Skeletal muscle cell (primary cell): Measurements from ENCODE around the gene MS4A15.
"Not testable (repeated sequence)": the region's sequence is repeated elsewhere in the genome, so short reads cannot be mapped to it uniquely, and the experiment has no call there.

Source experiments
- DNase-seq: peaks from one replicate; pipeline ENCODE4 v3.0.0-alpha.2; 2010; ENCODE audit warnings: low read depth
- H3K4me3 ChIP-seq: 2 replicates; pipeline ENCODE4 v1.5.1; 2011; ENCODE audit warnings: low read depth, mild to moderate bottlenecking, control low read depth, low read length, moderate library complexity

MS4A15 gene, protein sequence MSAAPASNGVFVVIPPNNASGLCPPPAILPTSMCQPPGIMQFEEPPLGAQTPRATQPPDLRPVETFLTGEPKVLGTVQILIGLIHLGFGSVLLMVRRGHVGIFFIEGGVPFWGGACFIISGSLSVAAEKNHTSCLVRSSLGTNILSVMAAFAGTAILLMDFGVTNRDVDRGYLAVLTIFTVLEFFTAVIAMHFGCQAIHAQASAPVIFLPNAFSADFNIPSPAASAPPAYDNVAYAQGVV

DNA sequence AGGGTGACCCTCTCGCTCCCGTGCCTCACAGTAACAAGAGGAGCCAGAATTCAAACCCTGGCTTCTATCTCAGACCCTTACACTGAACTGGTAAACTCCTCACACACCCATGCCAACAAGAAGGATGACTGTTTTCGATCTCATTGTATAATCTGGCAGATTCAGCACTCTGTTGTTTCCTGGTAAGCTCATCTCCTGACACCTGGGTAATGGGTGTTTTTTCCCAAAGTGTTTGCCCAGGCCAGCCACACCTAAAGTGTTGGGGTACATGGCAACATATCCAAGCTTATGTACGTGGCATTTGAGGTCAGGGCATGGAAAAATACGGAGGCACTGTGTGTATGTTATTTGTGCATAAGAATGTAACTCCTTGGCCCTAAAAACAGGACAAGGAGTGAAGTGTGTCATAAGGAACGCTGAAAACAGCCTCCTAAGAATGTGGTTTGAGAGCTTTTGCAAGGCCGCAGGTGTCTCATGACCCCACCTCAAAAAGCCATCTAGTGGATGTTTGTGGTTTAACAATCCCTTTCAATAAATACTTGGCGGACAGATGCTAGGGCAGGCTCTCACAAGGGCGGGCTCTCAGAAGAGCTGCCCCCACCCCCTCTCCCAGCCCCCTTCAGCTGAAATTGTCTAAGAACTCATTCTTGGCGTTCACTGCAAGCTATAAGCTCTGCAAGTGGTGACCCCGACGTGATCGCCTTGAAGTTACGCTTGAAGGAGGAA is at the start of gene MS4A15:
TSS of gene MS4A15 (plus strand) at position 561 of the 726 bp plus-strand sequence. CDS start 6,867 bp downstream, outside the sequence.
- no peak for DNase-seq
- H3K4me3 ChIP-seq, result no peak within 1 kb of the TSS

DNA sequence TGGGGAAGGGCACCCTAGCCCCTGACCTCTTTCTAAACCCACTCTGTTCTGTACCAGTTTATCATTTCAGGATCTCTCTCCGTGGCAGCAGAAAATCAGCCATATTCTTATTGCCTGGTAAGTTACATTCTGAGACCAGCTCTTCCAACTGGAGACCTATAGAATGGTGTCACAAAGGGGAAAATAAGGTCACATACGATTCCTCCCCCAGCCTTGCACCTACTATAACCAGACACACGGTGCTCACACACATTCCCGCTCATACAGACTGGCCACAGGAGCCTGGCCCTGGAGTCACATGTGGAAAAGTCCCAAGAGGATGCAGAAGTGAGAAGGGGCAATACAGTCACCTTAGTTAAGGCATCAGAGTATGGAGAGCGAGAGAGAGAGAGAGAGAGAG is 49.7 kb upstream of the MS4A15 start:
- no peak for DNase-seq
- H3K4me3 ChIP-seq, result no peak overlapping the region

DNA sequence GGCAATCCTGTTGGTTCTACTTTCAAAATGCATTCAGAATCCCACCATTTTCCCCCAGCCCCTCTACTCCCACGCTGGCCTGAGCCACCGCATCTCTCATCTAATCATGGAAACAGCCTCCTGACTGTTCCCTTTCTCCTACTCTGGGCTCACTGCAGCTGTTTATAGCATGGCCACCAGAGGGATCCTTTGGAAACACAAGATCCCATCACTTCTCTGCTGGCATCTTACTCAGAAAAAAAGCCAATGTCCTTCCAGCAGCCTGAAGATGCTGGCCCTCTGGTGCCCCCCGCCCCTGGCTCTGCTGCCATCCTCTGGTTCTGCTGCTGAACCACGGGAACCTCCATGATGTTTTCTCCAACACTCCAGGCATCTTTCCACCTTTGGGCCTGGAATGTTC is 46.2 kb upstream of the MS4A15 start:
- no peak for DNase-seq
- no peak overlapping the region for H3K4me3 ChIP-seq

DNA sequence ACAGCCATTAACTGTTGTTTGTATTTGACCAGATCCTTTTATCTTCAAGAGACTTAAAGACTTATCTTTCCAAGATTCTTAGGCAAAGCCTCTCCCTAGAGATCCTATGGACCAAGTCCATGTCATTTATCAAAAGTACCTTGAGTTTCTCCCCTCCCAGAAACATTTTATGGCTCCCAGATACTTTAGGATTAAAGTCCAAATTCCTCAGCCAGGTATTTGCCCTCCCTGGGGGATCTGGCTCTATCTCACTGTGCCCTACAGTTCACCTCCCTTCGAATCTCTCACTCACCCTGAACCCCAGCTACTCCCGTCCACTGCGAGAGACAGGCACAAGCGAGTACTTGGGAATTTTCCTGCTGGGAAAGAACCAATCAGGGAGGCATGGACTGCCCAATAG is 45.4 kb upstream of the MS4A15 start:
- H3K4me3 ChIP-seq, result no peak overlapping the region
- no peak for DNase-seq

DNA sequence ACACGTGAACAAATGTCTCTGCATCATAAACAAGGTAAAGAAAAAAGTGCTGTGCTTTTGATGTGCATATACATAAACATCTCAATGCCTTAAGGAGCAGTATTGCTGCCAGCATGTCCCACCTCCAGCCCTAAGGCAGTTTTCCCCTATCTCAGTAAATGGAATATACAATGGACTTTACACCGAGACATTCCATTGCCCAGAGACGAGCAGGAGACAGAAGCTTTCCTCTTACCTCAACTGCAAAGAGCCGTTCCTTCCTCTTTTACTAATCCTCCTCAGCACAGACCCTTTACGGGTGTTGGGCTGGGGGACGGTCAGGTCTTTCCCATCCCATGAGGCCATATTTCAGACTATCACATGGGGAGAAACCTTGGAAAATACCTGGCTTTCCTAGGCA is 43.2 kb upstream of the MS4A15 start:
- not testable (repeated sequence) for H3K4me3 ChIP-seq, DNase-seq

DNA sequence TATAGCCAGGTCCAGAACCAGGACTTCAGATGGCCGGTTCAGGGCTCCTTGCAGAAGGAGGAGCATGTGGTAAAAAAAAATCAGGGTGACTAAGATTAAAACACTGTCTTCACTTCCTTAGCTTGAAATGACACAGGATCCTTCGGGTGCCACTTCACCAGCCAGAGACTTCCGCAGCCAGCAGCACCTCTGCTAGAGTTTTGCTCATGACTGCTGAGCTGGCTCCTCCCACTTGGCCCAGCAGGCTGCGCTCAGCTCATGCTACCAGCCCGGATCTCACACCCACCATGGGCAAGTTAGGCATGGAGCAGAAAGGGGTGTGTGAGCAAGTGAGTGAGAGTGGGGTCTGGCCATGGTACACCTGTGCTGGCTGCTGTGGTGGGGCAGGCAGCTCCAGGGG is 38.7 kb upstream of the MS4A15 start:
- DNase-seq, result no peak
- no peak overlapping the region for H3K4me3 ChIP-seq

DNA sequence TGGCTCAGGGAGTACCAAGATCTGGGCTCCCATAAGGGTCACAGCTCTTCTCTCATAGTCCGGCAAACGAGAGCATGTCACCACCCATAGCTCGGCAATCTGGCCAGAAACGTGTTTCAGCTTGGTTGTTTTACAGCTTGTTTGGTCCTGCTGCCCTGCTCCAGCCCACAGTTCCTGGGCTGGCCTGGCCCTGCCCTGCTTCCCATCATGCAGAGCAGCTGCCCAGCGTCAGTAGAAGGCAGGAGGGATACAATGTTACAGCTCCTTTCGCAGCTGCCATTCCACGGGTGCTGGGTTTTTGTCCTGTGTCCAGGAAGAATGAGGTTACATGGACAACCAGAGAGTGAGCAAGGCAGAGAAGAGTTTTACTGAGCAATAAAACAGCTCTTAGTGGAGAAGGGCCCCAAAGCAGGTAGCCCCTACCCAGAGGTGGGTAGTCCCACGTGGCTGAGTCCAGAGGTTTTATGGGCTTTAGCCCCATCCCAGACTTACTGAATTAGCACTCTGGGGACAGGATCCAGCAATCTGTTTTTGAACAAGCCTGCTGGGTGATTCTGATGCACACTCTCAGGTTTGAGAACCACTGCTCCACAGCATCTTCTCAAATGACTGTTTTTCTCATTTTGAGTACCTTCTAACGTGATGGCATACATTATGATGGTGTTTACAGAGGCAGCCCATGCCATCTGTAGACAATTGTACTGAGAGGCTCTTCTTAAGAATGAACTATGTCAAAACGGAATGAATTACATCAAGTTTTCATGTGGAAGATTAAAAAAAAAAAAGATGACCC is 37.9 kb upstream of the MS4A15 start:
- H3K4me3 ChIP-seq, result no peak overlapping the region
- DNase-seq, result no peak

DNA sequence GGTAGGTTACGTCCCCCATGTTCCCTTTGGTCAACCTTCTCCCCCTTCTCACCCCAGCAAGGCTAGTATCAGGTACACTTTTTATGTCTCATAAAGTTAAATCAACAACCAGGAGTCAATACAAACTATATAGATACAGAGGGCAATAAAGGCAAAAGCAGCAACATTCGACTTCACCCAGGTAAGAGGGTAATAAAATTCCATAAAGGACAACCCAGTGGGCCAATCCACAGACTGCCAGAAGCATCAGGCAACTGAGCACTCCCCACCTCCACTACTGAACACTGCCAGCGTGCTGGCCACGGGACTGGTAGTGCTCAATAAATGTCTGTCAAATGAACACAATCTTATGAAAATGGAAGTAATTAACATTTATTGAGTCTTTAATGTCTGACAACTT is 37.3 kb upstream of the MS4A15 start:
- no peak for DNase-seq
- no peak overlapping the region for H3K4me3 ChIP-seq

DNA sequence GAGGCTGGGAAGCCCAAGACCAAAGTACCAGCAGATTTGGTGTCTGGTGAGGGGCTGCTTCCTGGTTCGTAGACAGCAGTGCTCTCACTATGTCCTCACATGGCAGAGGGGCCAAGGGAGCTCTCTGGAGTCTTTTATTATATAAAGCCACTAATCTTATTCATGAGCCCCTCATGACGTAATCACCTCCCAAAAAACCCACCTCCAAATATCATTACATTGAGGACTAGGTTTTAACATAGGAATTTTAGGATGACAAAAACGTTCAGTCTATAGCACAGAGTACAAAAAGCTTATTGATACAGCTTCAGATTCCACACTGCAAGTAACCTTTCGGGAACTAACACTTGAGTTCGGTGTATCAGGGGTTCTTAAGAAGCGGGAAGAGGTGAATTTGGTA is 36.2 kb upstream of the MS4A15 start:
- DNase-seq, result no peak
- no peak overlapping the region for H3K4me3 ChIP-seq

DNA sequence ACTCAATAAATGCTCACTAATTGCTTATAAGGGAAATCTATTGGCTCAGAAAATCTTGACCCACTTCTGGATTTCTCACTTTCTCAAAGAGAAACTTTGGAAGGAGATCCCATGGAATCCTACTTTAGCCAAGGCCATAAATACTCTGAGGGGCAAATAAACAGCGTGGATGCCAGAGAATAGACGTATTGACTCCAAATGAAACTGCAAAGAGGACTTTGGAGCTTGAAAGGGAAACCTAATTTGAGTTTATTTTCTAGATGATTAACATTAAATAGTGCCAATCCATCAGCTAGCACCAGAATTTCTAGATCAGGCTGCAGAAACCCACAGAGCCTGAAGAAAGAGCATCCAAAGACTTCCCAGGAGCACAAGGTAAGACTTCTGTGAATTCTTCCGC is 32.2 kb upstream of the MS4A15 start, which contains the start of gene MS4A18:
TSS of gene MS4A18 (plus strand) at position 301 of the 400 bp plus-strand sequence.
- H3K4me3 ChIP-seq, result no peak within 1 kb of the TSS
- DNase-seq, result no peak

DNA sequence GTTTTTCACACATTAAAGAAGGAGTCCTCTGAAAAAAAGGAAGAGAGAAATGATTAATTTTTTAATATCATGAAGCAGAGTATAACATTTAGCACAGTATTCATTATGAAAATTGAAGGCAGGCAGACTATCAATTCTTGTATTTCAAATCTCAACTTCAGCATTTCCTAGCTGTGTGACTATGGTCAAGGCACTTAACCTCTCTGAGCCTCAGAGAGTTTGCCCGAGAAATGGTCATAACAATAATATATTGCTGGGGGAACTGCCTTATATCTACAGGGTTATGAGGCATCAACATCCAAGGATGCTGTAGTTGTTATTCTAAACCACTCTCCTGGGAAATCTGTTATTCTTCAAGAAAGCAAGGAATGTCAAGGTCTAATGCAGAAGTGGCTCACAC is 31.1 kb upstream of the MS4A15 start:
- DNase-seq, result no peak
- no peak overlapping the region for H3K4me3 ChIP-seq

DNA sequence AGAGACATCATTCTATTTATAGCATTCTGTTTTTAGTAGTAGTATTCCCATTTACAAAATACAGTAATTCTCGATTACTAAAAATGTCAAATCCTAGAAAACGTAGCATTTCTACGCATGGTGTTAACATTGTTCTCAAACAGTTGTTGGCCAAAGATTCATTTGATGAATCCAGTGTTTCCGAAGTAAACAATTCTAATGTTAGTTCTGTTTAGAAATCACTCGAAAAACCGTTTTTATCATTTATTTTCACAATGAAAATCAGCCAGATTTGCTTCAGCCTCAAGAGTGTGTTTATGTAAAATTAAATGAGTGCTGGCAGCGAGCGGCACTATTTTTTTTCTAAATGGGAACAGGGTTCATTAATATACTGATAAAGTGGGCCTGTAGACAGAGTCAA is 25.1 kb upstream of the MS4A15 start:
- H3K4me3 ChIP-seq, result no peak overlapping the region

DNA sequence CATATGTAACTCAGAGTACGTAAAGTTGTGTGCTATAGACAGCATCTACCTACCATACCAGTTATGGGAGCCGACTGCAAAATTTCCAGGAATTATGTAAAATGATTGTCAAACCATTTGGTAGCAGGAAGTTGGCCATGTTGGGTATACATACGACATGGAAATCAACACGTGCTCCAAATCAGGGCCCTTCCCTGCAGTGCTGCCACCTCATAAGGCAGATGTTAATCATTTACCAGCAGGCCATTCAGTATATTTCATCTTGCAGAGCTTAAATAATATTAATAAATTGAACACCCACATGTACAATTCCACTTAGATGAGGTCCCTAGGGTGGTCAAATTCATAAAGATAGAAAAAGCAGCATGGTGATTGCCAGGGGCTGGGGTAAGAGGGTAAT is 22.4 kb upstream of the MS4A15 start:
- H3K4me3 ChIP-seq, result no peak overlapping the region
- no peak for DNase-seq

More for the DNA sequence above, 25.1 kb upstream of the MS4A15 start:
- DNase-seq, result no peak

DNA sequence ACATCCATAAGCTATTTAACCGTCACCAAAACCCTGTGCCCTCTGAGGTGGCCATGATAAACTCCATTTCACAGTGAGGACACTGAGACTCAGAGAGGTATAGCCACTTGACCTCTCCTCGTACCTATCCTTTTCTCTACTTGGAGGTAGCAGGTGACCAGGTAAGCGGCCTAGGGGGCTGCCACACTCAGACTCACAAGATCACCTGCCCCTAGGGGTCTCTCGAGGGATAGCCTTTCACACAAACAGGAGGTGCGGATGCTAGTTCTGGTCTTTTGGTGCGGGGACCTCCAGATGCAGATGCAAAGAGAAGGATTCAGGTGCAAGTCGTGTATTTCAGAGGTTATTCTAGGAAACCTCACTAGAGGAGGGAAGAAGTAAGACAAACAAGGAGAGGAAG is 17.6 kb upstream of the MS4A15 start:
- no peak overlapping the region for H3K4me3 ChIP-seq

DNA sequence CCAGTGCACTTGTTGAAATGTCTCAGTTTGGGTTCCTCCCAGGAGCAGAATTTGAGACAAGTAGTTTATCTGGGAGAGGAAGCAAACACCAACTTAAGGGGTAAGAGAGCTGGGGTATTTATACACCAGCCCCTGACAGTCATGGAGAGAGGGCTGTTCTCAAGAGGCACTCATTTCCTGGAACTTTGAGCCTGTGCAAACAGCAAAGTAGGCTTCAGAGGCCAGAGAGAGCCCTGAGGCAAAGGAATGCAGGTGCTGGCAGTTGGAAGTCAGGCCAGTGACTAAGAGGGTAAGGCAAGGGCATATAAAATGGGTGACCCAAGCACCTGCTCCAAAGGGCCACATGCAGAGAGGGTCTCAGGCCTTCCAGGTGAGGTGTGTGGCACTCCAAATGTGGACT is 16.1 kb upstream of the MS4A15 start:
- DNase-seq, result no peak
- no peak overlapping the region for H3K4me3 ChIP-seq

More for the DNA sequence above, 17.6 kb upstream of the MS4A15 start:
- DNase-seq, result no peak

DNA sequence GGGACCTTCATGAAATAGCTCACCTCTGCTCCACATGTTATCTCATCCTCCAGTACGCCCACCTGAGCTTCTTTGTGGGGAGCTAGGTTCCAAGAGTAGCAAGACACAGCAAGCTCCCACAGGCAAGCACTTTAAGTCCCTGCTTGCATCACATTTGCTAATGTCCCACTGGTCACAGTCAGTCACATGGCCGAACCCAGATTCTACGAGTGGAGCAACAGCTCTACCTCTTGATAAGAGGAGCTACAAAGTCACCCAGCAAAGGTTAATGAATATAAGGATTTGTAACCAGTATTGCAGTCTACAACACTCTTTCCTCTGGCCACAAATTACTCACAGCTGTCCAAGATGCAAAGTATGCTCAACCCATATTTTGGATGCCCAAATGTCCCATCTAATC is 15.2 kb upstream of the MS4A15 start:
- no peak for DNase-seq
- H3K4me3 ChIP-seq, result no peak overlapping the region

DNA sequence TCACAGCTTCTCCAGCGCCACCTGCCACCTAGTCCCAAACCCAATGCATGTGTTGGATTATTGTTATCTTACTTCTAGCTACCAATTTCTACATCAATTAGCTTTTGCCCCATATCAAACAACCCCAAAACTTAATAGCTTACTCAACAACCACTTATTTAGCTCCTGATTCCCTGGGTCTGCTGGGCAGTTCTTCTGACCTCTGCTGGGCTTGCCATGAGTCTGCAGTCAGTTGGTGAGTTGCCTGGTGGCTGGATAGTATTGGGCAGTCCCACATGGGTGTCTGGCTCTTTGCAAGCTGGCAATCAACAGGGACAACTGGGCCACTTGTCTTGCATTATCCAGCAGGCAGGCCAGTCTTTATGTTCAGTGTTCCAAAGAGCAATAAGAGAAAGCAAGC is 13.6 kb upstream of the MS4A15 start:
- no peak overlapping the region for H3K4me3 ChIP-seq

DNA sequence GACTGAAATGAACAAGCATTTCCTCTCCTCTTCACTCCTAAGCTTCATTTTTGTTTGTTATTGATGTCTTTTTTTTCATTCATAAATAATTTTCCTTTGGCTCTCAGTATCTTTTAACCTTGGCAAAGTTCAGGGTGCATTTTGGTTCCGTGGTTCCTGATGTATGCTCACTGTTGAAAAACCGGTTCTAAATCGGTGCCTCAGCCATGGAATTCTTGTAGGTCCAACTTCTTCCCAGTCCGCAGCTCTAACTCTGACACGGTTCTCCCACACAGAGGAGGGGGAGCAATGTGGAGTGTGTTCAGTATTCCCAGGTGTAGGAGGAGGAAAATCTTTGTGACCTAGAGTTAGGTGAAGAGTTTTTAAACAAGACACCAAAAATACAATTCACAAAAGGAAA is 12.6 kb upstream of the MS4A15 start:
- no peak overlapping the region for H3K4me3 ChIP-seq
- no peak for DNase-seq

More for the DNA sequence above, 13.6 kb upstream of the MS4A15 start:
- DNase-seq, result no peak

DNA sequence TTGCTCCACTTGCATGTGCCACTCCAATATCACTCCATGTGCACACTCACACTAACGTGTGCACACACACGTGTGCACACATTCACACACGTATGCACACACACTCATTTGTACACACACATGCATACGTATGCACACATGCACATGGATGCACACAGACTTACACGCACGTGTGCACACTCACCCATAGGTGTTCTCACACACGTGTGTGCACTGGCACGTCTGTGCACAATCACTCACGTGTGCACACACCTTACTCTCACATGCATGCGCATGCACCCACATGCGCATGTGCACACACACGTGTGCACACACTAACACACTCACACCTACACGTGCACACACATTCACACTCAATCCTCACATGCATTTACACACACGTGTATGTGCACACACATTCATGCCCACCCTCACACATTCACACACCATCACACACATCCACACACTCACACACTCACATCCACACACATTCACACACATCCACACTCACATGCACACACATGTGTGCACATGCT is 9.3 kb upstream of the MS4A15 start:
- no peak for DNase-seq
- no peak overlapping the region for H3K4me3 ChIP-seq

DNA sequence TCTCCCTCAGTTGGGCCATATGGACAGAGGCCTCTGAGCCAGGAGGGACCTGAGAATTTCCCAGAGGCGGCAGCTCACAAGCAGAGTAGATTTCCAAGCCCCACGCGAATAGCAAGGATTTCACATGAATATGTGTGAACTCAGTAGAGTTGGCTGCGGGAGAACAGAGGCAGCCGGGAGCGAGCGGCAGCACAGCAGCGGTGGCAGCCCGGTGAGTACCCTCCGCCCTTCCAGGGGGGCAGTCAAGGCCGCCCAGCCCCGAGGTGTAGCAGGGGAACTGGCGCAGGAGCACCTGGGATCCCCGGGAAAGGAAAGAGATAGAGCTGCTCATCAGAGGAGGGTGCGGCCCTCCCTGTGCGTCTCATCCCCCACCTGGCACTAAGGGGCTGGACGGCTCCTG is 8.4 kb upstream of the MS4A15 start:
- no peak overlapping the region for H3K4me3 ChIP-seq
- no peak for DNase-seq
